Thoracic aorta (tissue), 2 donors: ENCODE measurements around the gene CDH8. TPM values are rescaled to one million over a fixed set of nuclear protein-coding genes. Genes with fewer than 3 reads are reported as not detected.

Source experiments
- ATAC-seq: fragments of 150-250 bp; one replicate; pipeline ENCODE4 v1.8.0; 2017; ENCODE audit warnings: low read depth; ENCODE audit not compliant: insufficient number of reproducible peaks, low FRiP score
- DNase-seq: peaks from one replicate; pipeline ENCODE4 v3.0.0-alpha.2; 2020; ENCODE audit warnings: low spot score
- H3K27ac ChIP-seq, 2 donors: fragments of 200-600 bp; sonication (generic); 1 replicate in 1 of 2; 2 replicates in 1 of 2; pipeline ENCODE4 v1.5.1; 2016; ENCODE audit warnings: mild to moderate bottlenecking in 2 of 2, moderate library complexity in 2 of 2
- H3K27me3 ChIP-seq: fragments of 200-600 bp; sonication (generic); replicated peaks from 2 replicates; pipeline ENCODE4 v1.6.0; 2016; ENCODE audit warnings: mild to moderate bottlenecking; ENCODE audit not compliant: insufficient read depth
- H3K36me3 ChIP-seq: fragments of 200-600 bp; sonication (generic); one replicate; pipeline ENCODE4 v1.5.1; 2016
- H3K4me1 ChIP-seq, 2 donors: fragments of 200-600 bp; sonication (generic); 1 replicate in 1 of 2; 2 replicates in 1 of 2; pipeline versions ENCODE4 v1.5.1 to v1.6.0; 2016; ENCODE audit warnings: low read depth in 2 of 2, mild to moderate bottlenecking in 1 of 2; ENCODE audit not compliant: control insufficient read depth in 1 of 2
- H3K4me3 ChIP-seq: fragments of 200-600 bp; sonication (generic); 2 replicates; pipeline ENCODE4 v1.5.1; 2016; ENCODE audit warnings: mild to moderate bottlenecking
- H3K9me3 ChIP-seq: fragments of 200-600 bp; sonication (generic); 2 replicates; pipeline ENCODE4 v1.5.1; 2016
- CTCF ChIP-seq: fragments of 200-600 bp; sonication (generic); IDR thresholded peaks from one replicate; pipeline ENCODE4 v1.5.1; 2019; ENCODE audit warnings: antibody characterized with exemption
- total RNA-seq, 2 donors: library from RNA; depleted of rRNA; stranded (reverse); fragments of >200 nt; gene quantifications; one replicate each; pipeline versions ENCODE4 v1.1.0 to v1.2.3, GENCODE V29; 2016

Gene CDH8
- total RNA-seq, 2 donors from 2014 or later = 5.4 to 7.0 TPM

- H3K27ac ChIP-seq = no peak overlapping the region
- H3K9me3 ChIP-seq = no peaks in the 10 kb centered on the region
- no peaks in the 10 kb centered on the region for H3K36me3 ChIP-seq
- H3K4me3 ChIP-seq = no peak overlapping the region
- H3K27me3 ChIP-seq = no peaks in the 10 kb centered on the region
- ATAC-seq (no peak), DNase-seq (no peak)
- no peak for TF ChIP-seq CTCF
- no peaks in the 10 kb centered on the region for H3K4me1 ChIP-seq
These were observed 418.9 kb downstream of the CDH8 start for GRCh38 chr16:61617219-61617783.

DNA sequence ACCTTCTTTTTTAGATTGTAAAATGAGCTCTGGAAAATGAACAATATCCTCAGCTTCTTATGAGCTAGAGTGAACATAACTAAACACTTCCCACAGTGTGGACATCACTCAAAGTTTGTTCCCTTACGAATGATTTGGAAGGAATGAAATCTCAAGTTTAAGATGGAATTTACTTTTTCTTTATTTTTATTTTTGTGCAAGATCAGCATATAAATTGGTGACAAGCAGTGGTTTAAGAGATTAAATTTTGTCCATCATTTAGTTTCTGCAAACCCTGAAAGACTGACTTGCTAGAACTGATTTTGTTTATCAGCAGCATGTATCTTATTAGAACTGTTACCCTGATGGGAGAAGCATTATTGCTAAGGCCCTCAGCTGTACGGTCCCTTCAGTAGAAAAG is 420.1 kb downstream of the CDH8 start:
- H3K4me3 ChIP-seq = no peak overlapping the region
- no peaks in the 10 kb centered on the region for H3K4me1 ChIP-seq
- no peak overlapping the region for H3K27ac ChIP-seq
- TF ChIP-seq CTCF = no peak
- H3K36me3 ChIP-seq = no peaks in the 10 kb centered on the region
- no peaks in the 10 kb centered on the region for H3K27me3 ChIP-seq
- no peaks in the 10 kb centered on the region for H3K9me3 ChIP-seq
- ATAC-seq = no peak
- DNase-seq = no peak

GRCh38 chr16:61611847-61612491 is 424.3 kb downstream of the CDH8 start:
- no peaks in the 10 kb centered on the region for H3K4me1 ChIP-seq
- no peak overlapping the region for H3K27ac ChIP-seq
- TF ChIP-seq CTCF = no peak
- no peaks in the 10 kb centered on the region for H3K36me3 ChIP-seq
- H3K27me3 ChIP-seq = no peaks in the 10 kb centered on the region
- H3K9me3 ChIP-seq = no peaks in the 10 kb centered on the region
- H3K4me3 ChIP-seq = no peak overlapping the region
- ATAC-seq (no peak), DNase-seq (no peak)

DNA sequence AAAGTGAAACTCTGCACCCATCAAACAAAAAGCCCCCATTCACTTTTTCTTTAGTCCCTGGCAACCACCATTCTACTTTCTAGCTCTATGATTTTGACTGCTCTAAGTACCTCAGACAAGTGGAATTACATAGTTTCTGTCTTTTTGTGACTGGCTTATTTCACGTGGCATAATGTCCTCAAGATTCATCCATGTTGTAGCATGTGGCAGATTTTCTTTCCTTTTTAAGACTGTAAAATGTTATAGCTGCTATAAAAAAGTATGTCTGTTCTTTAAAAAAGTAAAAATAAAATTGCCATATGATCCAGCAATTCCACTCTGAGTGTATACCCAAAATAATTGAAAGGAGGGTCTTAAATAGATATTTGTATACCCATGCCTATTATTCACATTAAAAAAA is 429.7 kb downstream of the CDH8 start:
- ATAC-seq = no peak

More for the DNA sequence above, 429.7 kb downstream of the CDH8 start:
- Histone ChIP-seq H3K4me3 (no peak overlapping the region), H3K4me1 (no peaks in the 10 kb centered on the region), H3K36me3 (no peaks in the 10 kb centered on the region), H3K9me3 (no peaks in the 10 kb centered on the region), H3K27me3 (no peaks in the 10 kb centered on the region), H3K27ac (no peak overlapping the region)
- no peak for TF ChIP-seq CTCF
- DNase-seq = no peak
